ENCODE data around the gene UBL7. TPM values are rescaled to one million over a fixed set of nuclear protein-coding genes. Genes with fewer than 3 reads are reported as not detected.

The UBL7 gene
- total and polyA plus RNA-seq, 8 donors: 16.0 to 30.2 (median 19.1) TPM

DNA sequence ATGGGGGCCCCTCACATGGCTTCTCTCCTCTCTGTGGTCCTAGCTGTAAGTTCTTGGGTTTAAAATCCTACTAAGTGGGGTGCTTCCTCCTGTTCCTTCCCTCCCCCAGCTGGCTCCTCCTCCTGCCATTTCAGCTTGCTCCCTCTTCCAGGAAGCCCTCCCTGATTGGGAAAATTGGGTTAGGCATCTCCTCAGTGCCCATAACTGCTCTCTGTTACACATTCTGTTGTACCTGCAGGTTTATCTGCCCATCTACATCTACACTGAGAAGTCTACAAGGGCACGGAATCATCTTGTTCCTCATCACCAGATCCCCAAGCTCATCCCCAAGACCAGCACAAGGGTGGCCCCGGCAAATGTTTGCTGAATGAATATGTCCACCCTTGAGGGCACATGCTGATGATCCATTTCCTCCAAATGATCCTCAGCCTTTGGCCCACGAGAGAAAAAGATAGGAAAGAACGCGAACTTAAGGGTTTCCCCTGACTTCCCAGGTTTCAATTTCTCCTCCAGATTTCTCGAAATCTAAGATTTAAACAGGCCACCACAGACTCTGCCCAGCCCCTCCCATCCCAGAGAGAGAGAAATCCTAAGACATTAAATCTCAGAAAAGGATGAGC is 31.1 kb downstream of the UBL7 start:
- TF ChIP-seq, protein P1, sequence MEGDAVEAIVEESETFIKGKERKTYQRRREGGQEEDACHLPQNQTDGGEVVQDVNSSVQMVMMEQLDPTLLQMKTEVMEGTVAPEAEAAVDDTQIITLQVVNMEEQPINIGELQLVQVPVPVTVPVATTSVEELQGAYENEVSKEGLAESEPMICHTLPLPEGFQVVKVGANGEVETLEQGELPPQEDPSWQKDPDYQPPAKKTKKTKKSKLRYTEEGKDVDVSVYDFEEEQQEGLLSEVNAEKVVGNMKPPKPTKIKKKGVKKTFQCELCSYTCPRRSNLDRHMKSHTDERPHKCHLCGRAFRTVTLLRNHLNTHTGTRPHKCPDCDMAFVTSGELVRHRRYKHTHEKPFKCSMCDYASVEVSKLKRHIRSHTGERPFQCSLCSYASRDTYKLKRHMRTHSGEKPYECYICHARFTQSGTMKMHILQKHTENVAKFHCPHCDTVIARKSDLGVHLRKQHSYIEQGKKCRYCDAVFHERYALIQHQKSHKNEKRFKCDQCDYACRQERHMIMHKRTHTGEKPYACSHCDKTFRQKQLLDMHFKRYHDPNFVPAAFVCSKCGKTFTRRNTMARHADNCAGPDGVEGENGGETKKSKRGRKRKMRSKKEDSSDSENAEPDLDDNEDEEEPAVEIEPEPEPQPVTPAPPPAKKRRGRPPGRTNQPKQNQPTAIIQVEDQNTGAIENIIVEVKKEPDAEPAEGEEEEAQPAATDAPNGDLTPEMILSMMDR (IDR thresholded peaks at IDR 0.05): no peak
- WGBS, 2 donors: 88 to 94% methylated on average over 6 of the region's 6 CpGs

DNA sequence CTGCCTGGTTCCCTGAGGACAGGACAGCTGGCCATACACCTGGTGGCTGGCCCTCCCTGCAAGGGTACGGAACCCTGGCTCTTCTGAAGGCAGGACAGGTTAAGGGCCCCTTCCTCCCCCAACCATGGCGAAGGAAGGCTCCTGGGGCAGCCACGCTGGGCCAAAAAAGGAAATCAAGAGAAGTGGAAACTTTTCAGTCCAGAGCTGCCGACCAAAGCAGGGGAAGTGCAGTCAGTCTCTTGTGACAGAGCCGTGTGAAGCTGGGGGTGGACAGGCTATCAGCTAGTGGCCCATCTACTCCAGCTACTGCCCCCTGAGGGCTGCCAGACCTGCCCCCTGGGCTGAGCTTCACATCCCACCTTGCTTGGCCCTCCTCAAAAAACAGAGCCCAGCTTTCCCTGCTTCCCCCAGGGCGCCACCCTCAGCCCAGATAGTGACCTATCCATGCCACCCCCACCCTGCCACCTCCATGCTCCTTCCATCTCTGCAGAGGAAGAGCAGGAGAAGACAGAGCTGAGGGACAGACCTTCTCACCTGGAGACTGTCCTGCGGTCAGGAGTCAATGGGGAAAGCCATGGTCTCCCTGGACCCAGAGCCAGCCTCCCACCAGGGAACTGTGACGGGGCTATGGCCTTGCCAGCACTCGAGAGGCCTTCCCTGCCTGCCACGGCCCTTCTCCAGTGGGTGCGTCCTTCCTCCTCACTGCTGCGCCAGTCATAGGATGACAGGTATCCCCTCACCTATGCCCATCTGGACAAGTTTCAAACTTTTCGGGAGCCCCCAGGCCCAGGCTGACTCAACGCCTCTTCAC is 31.8 kb downstream of the UBL7 start:
- no peak for FAIRE-seq
- H3K9me3 ChIP-seq: no peaks in the 10 kb centered on the region
- WGBS, 2 donors: 89 to 96% methylated on average over 12 to 14 of the region's 14 CpGs
- no peaks in the 10 kb centered on the region for H3K36me3 ChIP-seq
- no peaks in the 10 kb centered on the region for H3K27me3 ChIP-seq
- intact Hi-C loops (cut with DNase I): no loop called here
- H3K4me3 ChIP-seq: no peak overlapping the region
- peak in 1 of 4 donors; percentile 10 for ATAC-seq
- TF ChIP-seq, protein P1 (IDR thresholded peaks at IDR 0.05): no peak
- H3K4me1 ChIP-seq: peaks cover 5 to 10% (median 10%) of the 10 kb centered on the region in 3 donors
- peak overlapping the region in 1 of 4 donors; percentile 42 for H3K27ac ChIP-seq
- peak in 1 of 6 donors; percentile 24 for DNase-seq

More for the DNA sequence above, 31.1 kb downstream of the UBL7 start:
- Histone ChIP-seq H3K36me3 (no peaks in the 10 kb centered on the region), H3K27ac (no peak overlapping the region), H3K27me3 (no peaks in the 10 kb centered on the region), H3K4me1 (peaks cover 5 to 13% (median 10%) of the 10 kb centered on the region in 3 donors), H3K4me3 (no peak overlapping the region), H3K9me3 (no peaks in the 10 kb centered on the region)
- DNase-seq (peak in 1 of 6 donors; percentile 9), FAIRE-seq (no peak), ATAC-seq (no peak)
- intact Hi-C loops (cut with DNase I): no loop called here

DNA sequence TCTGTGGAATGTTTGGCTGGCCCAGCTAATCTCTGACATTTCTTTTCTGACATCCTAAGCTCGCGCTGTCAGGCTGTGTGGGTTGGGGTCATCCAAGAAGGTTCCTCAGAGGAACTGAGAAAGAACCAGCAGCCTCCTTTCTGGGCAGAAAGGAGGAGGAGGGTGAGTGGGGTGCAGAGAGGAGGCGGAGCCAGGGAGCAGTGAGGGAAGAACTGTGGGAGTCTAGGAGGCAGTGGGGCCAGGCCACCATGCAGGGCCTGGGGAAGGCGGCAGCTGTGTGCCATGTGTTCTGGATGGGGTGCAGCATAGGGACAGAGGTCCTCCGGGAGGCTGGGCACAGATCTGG is 32.5 kb downstream of the UBL7 start:
- Histone ChIP-seq H3K4me3 (no peak overlapping the region), H3K4me1 (peaks cover 5 to 10% (median 9%) of the 10 kb centered on the region in 3 donors), H3K27me3 (no peaks in the 10 kb centered on the region), H3K9me3 (no peaks in the 10 kb centered on the region), H3K36me3 (no peaks in the 10 kb centered on the region), H3K27ac (peak overlapping the region in 1 of 4 donors; percentile 42)
- intact Hi-C loops (cut with DNase I): no loop called here
- TF ChIP-seq, protein P1 (IDR thresholded peaks at IDR 0.05): no peak
- FAIRE-seq: no peak
- WGBS, 2 donors: 73 to 86% methylated on average over 5 of the region's 5 CpGs
- ATAC-seq: peak in 1 of 4 donors; percentile 65
- no peak for DNase-seq

DNA sequence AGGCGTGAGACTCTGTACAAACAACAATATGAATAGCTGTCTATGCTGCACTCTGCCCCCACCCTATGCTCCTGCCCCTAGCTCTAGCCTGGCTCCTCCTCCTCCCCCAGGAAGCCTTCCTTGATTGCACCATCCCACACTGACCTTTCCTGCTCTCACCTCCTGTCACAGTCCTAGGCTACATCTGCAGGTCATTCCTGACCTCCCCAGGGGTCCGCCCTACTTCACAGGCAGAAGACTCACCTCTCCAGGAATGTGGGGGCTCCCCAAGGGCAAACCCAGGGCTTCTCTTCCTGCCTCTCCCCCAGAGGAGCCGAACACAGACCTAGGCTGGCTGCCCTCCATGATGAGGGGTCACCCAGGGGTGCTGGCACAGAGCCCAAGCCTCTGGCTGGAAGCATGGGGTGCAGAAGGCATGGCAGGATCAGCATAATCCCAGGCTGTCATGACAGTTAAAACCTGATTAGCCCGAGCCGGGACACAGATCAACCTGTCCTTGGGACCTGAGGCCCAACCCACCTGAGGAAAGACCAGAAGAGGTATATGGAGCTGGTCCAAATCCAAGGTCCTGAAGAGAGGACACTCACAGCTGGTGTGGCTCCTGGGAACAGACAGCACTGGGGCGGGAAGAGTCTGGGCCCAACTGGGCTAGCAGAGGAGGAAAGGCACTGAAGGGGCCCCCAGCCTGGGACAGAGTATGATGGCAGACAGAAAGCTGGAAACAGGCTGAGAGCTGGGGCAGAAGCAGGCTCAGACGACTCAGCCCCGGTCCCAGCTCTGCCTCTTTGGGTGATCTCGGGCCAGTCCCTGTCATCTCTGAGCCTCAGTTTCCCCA is 33.1 kb downstream of the UBL7 start:
- TF ChIP-seq, protein P1 (IDR thresholded peaks at IDR 0.05): no peak
- Histone ChIP-seq H3K27ac (no peak overlapping the region), H3K4me3 (no peak overlapping the region), H3K4me1 (peaks cover 3 to 5% (median 4%) of the 10 kb centered on the region in 3 donors), H3K36me3 (no peaks in the 10 kb centered on the region), H3K9me3 (no peaks in the 10 kb centered on the region), H3K27me3 (no peaks in the 10 kb centered on the region)
- no peak for FAIRE-seq
- DNase-seq: peak in 1 of 6 donors; percentile 56
- 72% methylated on average over 9 of the region's 9 CpGs for WGBS, 2 donors
- ATAC-seq: no peak
- intact Hi-C loops (cut with DNase I): no loop called here
